ENCODE data around the gene OR10D3. TPM values are rescaled to one million over a fixed set of nuclear protein-coding genes. Genes with fewer than 3 reads are reported as not detected.

The OR10D3 gene
- polyA plus RNA-seq, 3 donors, result not detected

GRCh38 chr11:124225471-124225870, 42.3 kb downstream of the OR10D3 start:
- DNase-seq (ENCODE audit: extremely low read depth in 1 of 11, low read depth in 9 of 11, low spot score in 4 of 11), result no peak

DNA sequence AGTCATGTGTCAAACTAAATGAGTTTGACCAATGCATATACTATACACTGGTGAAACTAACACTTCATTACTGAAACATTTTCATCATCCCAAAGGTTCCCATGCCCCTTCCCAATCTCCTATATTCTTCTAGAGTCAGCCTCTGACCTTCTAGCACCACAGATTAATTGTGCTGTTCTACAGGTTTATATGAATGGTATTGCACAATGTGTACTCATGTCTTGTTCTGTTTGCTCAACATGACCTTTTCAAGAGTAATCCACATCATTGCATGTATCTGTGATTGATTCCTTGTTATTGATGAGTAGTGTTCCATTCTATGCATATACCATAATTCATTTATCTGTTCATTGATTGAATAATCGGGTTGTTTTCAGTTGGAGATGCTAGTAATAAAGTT, 50.2 kb downstream of the OR10D3 start:
- no peak for DNase-seq (ENCODE audit: extremely low read depth in 1 of 11, low read depth in 9 of 11, low spot score in 4 of 11)

Other genes with a start within 250 kb of the OR10D3 start
- not detected for gene OR4D5, start 243.7 kb upstream of the OR10D3 start, polyA plus RNA-seq (ENCODE audit: insufficient read length in 3 of 3)
- under 1 TPM in 1 of 3 donors, not detected in 2; 0.09 TPM for gene OR6T1, start 239.5 kb upstream of the OR10D3 start, polyA plus RNA-seq (ENCODE audit: insufficient read length in 3 of 3)
- gene OR10S1, start 205.6 kb upstream of the OR10D3 start, polyA plus RNA-seq (ENCODE audit: insufficient read length in 3 of 3), result not detected
- gene OR10G6, start 188.2 kb upstream of the OR10D3 start, polyA plus RNA-seq (ENCODE audit: insufficient read length in 3 of 3), result not detected
- gene OR10G4, start 170.3 kb upstream of the OR10D3 start, polyA plus RNA-seq (ENCODE audit: insufficient read length in 3 of 3), result not detected
- not detected for gene OR10G9, start 160.3 kb upstream of the OR10D3 start, polyA plus RNA-seq (ENCODE audit: insufficient read length in 3 of 3)
- gene OR10G8, start 156.5 kb upstream of the OR10D3 start, polyA plus RNA-seq (ENCODE audit: insufficient read length in 3 of 3), result not detected
- gene OR10G7, start 142.0 kb upstream of the OR10D3 start, polyA plus RNA-seq (ENCODE audit: insufficient read length in 3 of 3), result not detected
- gene VWA5A, start 67.9 kb upstream of the OR10D3 start, polyA plus RNA-seq (ENCODE audit: insufficient read length in 3 of 3), result 10 to 100 TPM; 12.0 to 14.7 (median 12.8) TPM
- gene OR8G1, start 57.8 kb downstream of the OR10D3 start, polyA plus RNA-seq (ENCODE audit: insufficient read length in 3 of 3), result not detected
- gene OR8G5, start 73.0 kb downstream of the OR10D3 start, polyA plus RNA-seq (ENCODE audit: insufficient read length in 3 of 3), result not detected
- not detected for gene OR8D1, start 130.6 kb downstream of the OR10D3 start, polyA plus RNA-seq (ENCODE audit: insufficient read length in 3 of 3)
- not detected for gene OR8D2, start 136.9 kb downstream of the OR10D3 start, polyA plus RNA-seq (ENCODE audit: insufficient read length in 3 of 3)
- not detected for gene OR8B2, start 201.2 kb downstream of the OR10D3 start, polyA plus RNA-seq (ENCODE audit: insufficient read length in 3 of 3)
- gene OR8B3, start 215.7 kb downstream of the OR10D3 start, polyA plus RNA-seq (ENCODE audit: insufficient read length in 3 of 3), result not detected
- gene OR8B4, start 241.5 kb downstream of the OR10D3 start, polyA plus RNA-seq (ENCODE audit: insufficient read length in 3 of 3), result not detected